Subcutaneous abdominal adipose tissue (tissue), 5 donors: ENCODE measurements around the gene RTN1.

Experiments
- H3K27ac ChIP-seq: one replicate; pipeline ENCODE4 v1.7.0; 2013; ENCODE audit warnings: low read depth, mild to moderate bottlenecking, inconsistent platforms, low read length, moderate library complexity
- H3K27me3 ChIP-seq, 5 donors: one replicate each; pipeline ENCODE4 v1.7.0; 2013; ENCODE audit warnings: low read length in 5 of 5, inconsistent platforms in 1 of 5; ENCODE audit not compliant: control insufficient read depth in 5 of 5, insufficient read depth in 4 of 5
- H3K36me3 ChIP-seq, 5 donors: one replicate each; pipeline ENCODE4 v1.7.0; 2013; ENCODE audit warnings: low read length in 5 of 5; ENCODE audit not compliant: control insufficient read depth in 5 of 5, insufficient read depth in 5 of 5
- H3K4me1 ChIP-seq, 5 donors: one replicate each; pipeline ENCODE4 v1.7.0; 2013; ENCODE audit warnings: low read length in 5 of 5, mild to moderate bottlenecking in 3 of 5, moderate library complexity in 1 of 5; ENCODE audit not compliant: control insufficient read depth in 5 of 5, insufficient read depth in 5 of 5
- H3K4me3 ChIP-seq, 5 donors: one replicate each; pipeline ENCODE4 v1.7.0; 2013; ENCODE audit warnings: low read length in 5 of 5, low read depth in 1 of 5
- H3K9ac ChIP-seq, 5 donors: one replicate each; pipeline ENCODE4 v1.7.0; 2013; ENCODE audit warnings: low read length in 5 of 5, mild to moderate bottlenecking in 4 of 5, moderate library complexity in 3 of 5
- H3K9me3 ChIP-seq, 5 donors: one replicate each; pipeline ENCODE4 v1.7.0; 2013; ENCODE audit warnings: low read length in 5 of 5; ENCODE audit not compliant: control insufficient read depth in 5 of 5
- donor health status: healthy.
- donor health status: healthy.
- donor health status: healthy.
- donor health status: healthy.
- donor health status: healthy.

Gene RTN1

GRCh38 chr14:59690426-59690825 is 180.2 kb downstream of the RTN1 start:
- Histone ChIP-seq H3K4me1 (peaks cover 0 to 10% (median 0%) of the 10 kb centered on the region in 5 donors), H3K27ac (no peak overlapping the region), H3K9ac (no peak overlapping the region), H3K36me3 (no peaks in the 10 kb centered on the region), H3K4me3 (no peak overlapping the region), H3K9me3 (peaks cover 0 to 5% (median 3%) of the 10 kb centered on the region in 5 donors), H3K27me3 (no peaks in the 10 kb centered on the region)

GRCh38 chr14:59688224-59689170 is 182.1 kb downstream of the RTN1 start:
- Histone ChIP-seq H3K27ac (no peak overlapping the region), H3K9me3 (peaks cover 0 to 5% (median 3%) of the 10 kb centered on the region in 5 donors), H3K4me3 (no peak overlapping the region), H3K36me3 (no peaks in the 10 kb centered on the region), H3K4me1 (no peaks in the 10 kb centered on the region), H3K27me3 (no peaks in the 10 kb centered on the region), H3K9ac (no peak overlapping the region)

GRCh38 chr14:59687663-59688062 is 182.9 kb downstream of the RTN1 start:
- H3K36me3 ChIP-seq, result no peaks in the 10 kb centered on the region
- H3K27me3 ChIP-seq, result no peaks in the 10 kb centered on the region
- no peaks in the 10 kb centered on the region for H3K4me1 ChIP-seq
- no peak overlapping the region for H3K27ac ChIP-seq
- no peak overlapping the region for H3K4me3 ChIP-seq
- H3K9me3 ChIP-seq, result peaks cover 0 to 5% (median 2%) of the 10 kb centered on the region in 5 donors
- H3K9ac ChIP-seq, result no peak overlapping the region

GRCh38 chr14:59679872-59680271 is 190.7 kb downstream of the RTN1 start:
- H3K36me3 ChIP-seq, result no peaks in the 10 kb centered on the region
- H3K9ac ChIP-seq, result no peak overlapping the region
- H3K9me3 ChIP-seq, result no peaks in the 10 kb centered on the region
- H3K4me1 ChIP-seq, result peaks cover 0 to 11% (median 0%) of the 10 kb centered on the region in 5 donors
- no peak overlapping the region for H3K4me3 ChIP-seq
- H3K27me3 ChIP-seq, result no peaks in the 10 kb centered on the region
- no peak overlapping the region for H3K27ac ChIP-seq

GRCh38 chr14:59678352-59678751 is 192.2 kb downstream of the RTN1 start:
- Histone ChIP-seq H3K36me3 (no peaks in the 10 kb centered on the region), H3K9ac (no peak overlapping the region), H3K27me3 (no peaks in the 10 kb centered on the region), H3K9me3 (peaks cover 0 to 4% (median 0%) of the 10 kb centered on the region in 5 donors), H3K4me1 (peaks cover 0 to 11% (median 0%) of the 10 kb centered on the region in 5 donors), H3K4me3 (no peak overlapping the region), H3K27ac (no peak overlapping the region)

GRCh38 chr14:59677771-59678231 is 192.8 kb downstream of the RTN1 start:
- H3K27ac ChIP-seq, result no peak overlapping the region
- H3K9me3 ChIP-seq, result peaks cover 0 to 5% (median 0%) of the 10 kb centered on the region in 5 donors
- no peak overlapping the region for H3K9ac ChIP-seq
- H3K27me3 ChIP-seq, result no peaks in the 10 kb centered on the region
- H3K4me3 ChIP-seq, result no peak overlapping the region
- H3K4me1 ChIP-seq, result peaks cover 0 to 11% (median 0%) of the 10 kb centered on the region in 5 donors
- H3K36me3 ChIP-seq, result no peaks in the 10 kb centered on the region

- Histone ChIP-seq H3K9me3 (peaks cover 0 to 5% (median 0%) of the 10 kb centered on the region in 5 donors), H3K27me3 (no peaks in the 10 kb centered on the region), H3K4me1 (peaks cover 0 to 11% (median 0%) of the 10 kb centered on the region in 5 donors), H3K27ac (no peak overlapping the region), H3K4me3 (no peak overlapping the region), H3K9ac (no peak overlapping the region), H3K36me3 (no peaks in the 10 kb centered on the region)
Measured at GRCh38 chr14:59675394-59675793, 195.2 kb downstream of the RTN1 start.

- no peak overlapping the region for H3K4me3 ChIP-seq
- no peaks in the 10 kb centered on the region for H3K27me3 ChIP-seq
- H3K27ac ChIP-seq, result no peak overlapping the region
- H3K9ac ChIP-seq, result no peak overlapping the region
- no peaks in the 10 kb centered on the region for H3K36me3 ChIP-seq
- peaks cover 0 to 7% (median 2%) of the 10 kb centered on the region in 5 donors for H3K9me3 ChIP-seq
- H3K4me1 ChIP-seq, result no peaks in the 10 kb centered on the region
Measured at GRCh38 chr14:59664741-59665140, 205.8 kb downstream of the RTN1 start.

GRCh38 chr14:59657769-59658168 is 212.8 kb downstream of the RTN1 start:
- Histone ChIP-seq H3K36me3 (no peaks in the 10 kb centered on the region), H3K4me3 (no peak overlapping the region)

GRCh38 chr14:59656473-59656872 is 214.1 kb downstream of the RTN1 start:
- no peaks in the 10 kb centered on the region for H3K4me1 ChIP-seq
- no peak overlapping the region for H3K4me3 ChIP-seq
- H3K27ac ChIP-seq, result no peak overlapping the region
- H3K9me3 ChIP-seq, result peaks cover 0 to 5% (median 5%) of the 10 kb centered on the region in 5 donors
- H3K36me3 ChIP-seq, result no peaks in the 10 kb centered on the region
- no peak overlapping the region for H3K9ac ChIP-seq
- H3K27me3 ChIP-seq, result no peaks in the 10 kb centered on the region

More at GRCh38 chr14:59657769-59658168, 212.8 kb downstream of the RTN1 start:
- no peak overlapping the region for H3K9ac ChIP-seq
- H3K4me1 ChIP-seq, result no peaks in the 10 kb centered on the region
- H3K27ac ChIP-seq, result no peak overlapping the region
- peaks cover 0 to 3% (median under 1%) of the 10 kb centered on the region in 5 donors for H3K9me3 ChIP-seq
- no peaks in the 10 kb centered on the region for H3K27me3 ChIP-seq
